Measurements from ENCODE around the gene NUP153. TPM values are rescaled to one million over a fixed set of nuclear protein-coding genes. Genes with fewer than 3 reads are reported as not detected.

The NUP153 gene
- total RNA-seq, 1 donor: 44.5 TPM

- TF ChIP-seq CTCF (IDR thresholded peaks at IDR 0.05; ENCODE audit: insufficient read depth, low read depth, low read length): no peak
- no peak for DNase-seq (ENCODE audit: low read depth)
- no peak overlapping the region for H3K4me3 ChIP-seq (ENCODE audit: low read depth, low read length)
Measured at GRCh38 chr6:17663226-17663625, 43.5 kb downstream of the NUP153 start.

- no peak for DNase-seq (ENCODE audit: low read depth)
- no peak for TF ChIP-seq CTCF (IDR thresholded peaks at IDR 0.05; ENCODE audit: insufficient read depth, low read depth, low read length)
- H3K4me3 ChIP-seq (ENCODE audit: low read depth, low read length): no peak overlapping the region
Measured at GRCh38 chr6:17662585-17662984, 44.1 kb downstream of the NUP153 start.

GRCh38 chr6:17656644-17657043 is 50.1 kb downstream of the NUP153 start:
- DNase-seq (ENCODE audit: low read depth): peak; percentile 32
- H3K4me3 ChIP-seq (ENCODE audit: low read depth, low read length): no peak overlapping the region
- TF ChIP-seq CTCF (IDR thresholded peaks at IDR 0.05; ENCODE audit: insufficient read depth, low read depth, low read length): no peak

- no peak for DNase-seq (ENCODE audit: low read depth)
- no peak overlapping the region for H3K4me3 ChIP-seq (ENCODE audit: low read depth, low read length)
- no peak for TF ChIP-seq CTCF (IDR thresholded peaks at IDR 0.05; ENCODE audit: insufficient read depth, low read depth, low read length)
Measured at GRCh38 chr6:17656092-17656491, 50.6 kb downstream of the NUP153 start.

- DNase-seq (ENCODE audit: low read depth): no peak
- H3K4me3 ChIP-seq (ENCODE audit: low read depth, low read length): no peak overlapping the region
- no peak for TF ChIP-seq CTCF (IDR thresholded peaks at IDR 0.05; ENCODE audit: insufficient read depth, low read depth, low read length)
Measured at GRCh38 chr6:17653198-17653882, 53.4 kb downstream of the NUP153 start.

GRCh38 chr6:17650656-17651309 is 55.9 kb downstream of the NUP153 start:
- TF ChIP-seq CTCF (IDR thresholded peaks at IDR 0.05; ENCODE audit: insufficient read depth, low read depth, low read length): no peak
- H3K4me3 ChIP-seq (ENCODE audit: low read depth, low read length): no peak overlapping the region
- DNase-seq (ENCODE audit: low read depth): peak; percentile 31
